ENCODE results near the gene ZNF587.
"Not testable (repeated sequence)": the region's sequence is repeated elsewhere in the genome, so short reads cannot be mapped to it uniquely, and the experiment has no call there.

Gene ZNF587

GRCh38 chr19:57849666-57850473, at the start of gene ZNF587:
TSS of gene ZNF587 (plus strand) at chr19:57849859. CDS start at chr19:57850039, 180 bp downstream.
- peak; percentile 6 to 16 for DNase-seq

- no peak for DNase-seq
These were observed 49.0 kb upstream of the ZNF587 start for GRCh38 chr19:57800696-57801095.

GRCh38 chr19:57802269-57802668, 47.4 kb upstream of the ZNF587 start:
- no peak for DNase-seq

GRCh38 chr19:57803265-57803593, 46.4 kb upstream of the ZNF587 start:
- DNase-seq: no peak

GRCh38 chr19:57803594-57804325, 45.9 kb upstream of the ZNF587 start:
- DNase-seq: no peak

- no peak for DNase-seq
These were observed 42.1 kb upstream of the ZNF587 start for GRCh38 chr19:57807541-57807940.

GRCh38 chr19:57810410-57811295, 39.0 kb upstream of the ZNF587 start:
- DNase-seq: not testable (repeated sequence)

GRCh38 chr19:57812226-57812625, 37.4 kb upstream of the ZNF587 start:
- no peak for DNase-seq

GRCh38 chr19:57812975-57813820, 36.5 kb upstream of the ZNF587 start:
- DNase-seq: not testable (repeated sequence)

- no peak for DNase-seq
These were observed 35.6 kb upstream of the ZNF587 start for GRCh38 chr19:57813919-57814504.

- peak; percentile 88 to 94 for DNase-seq
These were observed 35.0 kb upstream of the ZNF587 start, which contains the start of gene ZNF552 for GRCh38 chr19:57814505-57815246. TSS of gene ZNF552 (minus strand) at chr19:57814913. CDS start at chr19:57814743, 170 bp downstream.

- no peak for DNase-seq
These were observed 34.2 kb upstream of the ZNF587 start for GRCh38 chr19:57815247-57816075.

GRCh38 chr19:57816652-57817051, 33.0 kb upstream of the ZNF587 start:
- DNase-seq: no peak

GRCh38 chr19:57817976-57818375, 31.7 kb upstream of the ZNF587 start:
- no peak for DNase-seq

- no peak for DNase-seq
These were observed 31.3 kb upstream of the ZNF587 start for GRCh38 chr19:57818378-57818777.

- DNase-seq: peak; percentile 72 to 91
These were observed 30.0 kb upstream of the ZNF587 start for GRCh38 chr19:57819475-57820148.

GRCh38 chr19:57820599-57820998, 29.1 kb upstream of the ZNF587 start:
- no peak for DNase-seq

- DNase-seq: not testable (repeated sequence)
These were observed 28.6 kb upstream of the ZNF587 start for GRCh38 chr19:57821095-57821494.

- not testable (repeated sequence) for DNase-seq
These were observed 28.2 kb upstream of the ZNF587 start for GRCh38 chr19:57821501-57821900.
